Brain pericyte (primary cell): ENCODE measurements around the gene ATP9B.
"Not testable (repeated sequence)": the region's sequence is repeated elsewhere in the genome, so short reads cannot be mapped to it uniquely, and the experiment has no call there.

ENCODE experiments used
- DNase-seq: peaks from one replicate; pipeline ENCODE4 v3.0.0-alpha.2; 2012; ENCODE audit warnings: low read depth, low spot score

Gene ATP9B

GRCh38 chr18:79283929-79284328 lies 214.7 kb downstream of the ATP9B start:
- DNase-seq: no peak

DNA sequence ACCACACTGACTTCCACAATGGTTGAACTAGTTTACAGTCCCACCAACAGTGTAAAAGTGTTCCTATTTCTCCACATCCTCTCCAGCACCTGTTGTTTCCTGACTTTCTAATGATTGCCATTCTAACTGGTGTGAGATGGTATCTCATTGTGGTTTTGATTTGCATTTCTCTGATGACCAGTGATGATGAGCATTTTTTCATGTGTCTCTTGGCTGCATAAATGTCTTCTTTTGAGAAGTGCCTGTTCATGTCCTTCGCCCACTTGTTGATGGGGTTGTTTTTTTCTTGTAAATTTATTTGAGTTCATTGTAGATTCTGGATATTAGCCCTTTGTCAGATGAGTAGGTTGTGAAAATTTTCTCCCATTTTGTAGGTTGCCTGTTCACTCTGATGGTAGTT lies 216.0 kb downstream of the ATP9B start:
- not testable (repeated sequence) for DNase-seq

DNA sequence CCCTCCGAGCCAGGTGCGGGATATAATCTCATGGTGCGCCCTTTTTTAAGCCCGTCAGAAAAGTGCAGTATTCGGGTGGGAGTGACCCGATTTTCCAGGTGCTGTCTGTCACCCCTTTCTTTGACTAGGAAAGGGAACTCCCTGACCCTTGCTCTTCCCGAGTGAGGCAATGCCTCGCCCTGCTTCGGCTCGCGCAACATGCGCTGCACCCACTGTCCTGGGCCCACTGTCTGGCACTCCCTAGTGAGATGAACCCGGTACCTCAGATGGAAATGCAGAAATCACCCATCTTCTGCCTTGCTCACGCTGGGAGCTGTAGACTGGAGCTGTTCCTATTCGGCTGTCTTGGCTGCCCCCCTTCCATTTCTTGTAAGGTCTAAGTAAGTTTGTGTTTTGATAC lies 221.2 kb downstream of the ATP9B start:
- DNase-seq: not testable (repeated sequence)

DNA sequence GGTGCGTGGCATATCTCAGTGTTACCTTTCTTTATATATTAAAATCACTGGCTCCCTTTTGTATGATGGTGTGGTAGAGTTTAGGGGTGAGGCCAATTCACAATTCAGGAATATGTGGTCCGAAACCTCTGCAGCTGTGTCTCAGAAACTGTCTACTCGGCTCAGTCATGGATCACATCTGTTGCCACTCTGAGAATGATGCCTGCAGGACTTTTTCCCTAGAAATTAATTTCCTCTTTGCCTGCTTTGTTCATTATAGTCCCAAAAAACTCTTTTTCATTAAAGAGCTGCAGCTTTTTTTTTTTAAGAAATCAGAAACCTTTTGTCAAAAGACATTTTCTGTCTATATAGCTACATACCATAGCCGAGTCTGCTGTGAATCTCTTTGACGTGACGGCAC lies 221.7 kb downstream of the ATP9B start:
- DNase-seq: no peak

- DNase-seq: no peak
These were observed 225.0 kb downstream of the ATP9B start for GRCh38 chr18:79294235-79294634.

- DNase-seq: no peak
These were observed 230.1 kb downstream of the ATP9B start for GRCh38 chr18:79299272-79299671.

DNA sequence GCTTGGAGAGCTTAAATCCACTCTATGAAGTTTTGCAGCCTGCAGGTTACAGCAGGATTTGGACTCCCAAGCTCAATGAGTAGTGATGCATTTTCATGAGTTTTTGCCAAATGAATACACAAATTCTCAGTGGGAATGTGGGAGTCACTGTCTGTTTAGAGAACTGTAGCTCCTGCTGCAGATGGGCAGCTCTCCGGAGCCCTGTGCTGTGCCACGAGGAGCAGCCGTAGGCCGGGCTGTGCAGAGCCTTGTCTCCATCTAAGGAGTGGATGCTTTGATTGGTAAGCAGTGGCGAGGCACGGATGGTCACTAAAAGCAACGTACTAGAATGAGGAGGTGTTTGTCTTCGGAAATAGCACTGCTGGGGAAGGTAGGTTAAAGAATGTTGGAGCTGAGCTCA lies 230.5 kb downstream of the ATP9B start:
- DNase-seq: no peak

DNA sequence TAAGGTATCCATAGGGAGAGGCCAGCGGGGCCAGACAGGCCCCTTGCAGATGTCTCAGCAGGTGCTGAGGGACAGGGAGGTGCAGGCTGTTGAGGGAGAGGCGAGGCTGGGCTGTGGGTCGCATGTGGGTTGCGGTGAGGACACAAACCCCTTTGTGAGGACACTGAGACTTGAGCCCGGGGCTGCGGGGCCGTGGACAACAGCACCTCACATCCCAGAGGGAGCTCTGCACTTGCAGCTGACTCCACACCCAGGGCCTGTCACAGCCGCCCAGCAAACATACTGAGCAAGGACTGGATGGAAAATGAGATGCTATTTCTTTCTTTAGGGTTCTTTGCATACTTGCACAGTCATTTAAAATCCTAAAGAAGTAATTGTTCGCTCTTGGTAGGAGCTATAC lies 231.2 kb downstream of the ATP9B start:
- no peak for DNase-seq

DNA sequence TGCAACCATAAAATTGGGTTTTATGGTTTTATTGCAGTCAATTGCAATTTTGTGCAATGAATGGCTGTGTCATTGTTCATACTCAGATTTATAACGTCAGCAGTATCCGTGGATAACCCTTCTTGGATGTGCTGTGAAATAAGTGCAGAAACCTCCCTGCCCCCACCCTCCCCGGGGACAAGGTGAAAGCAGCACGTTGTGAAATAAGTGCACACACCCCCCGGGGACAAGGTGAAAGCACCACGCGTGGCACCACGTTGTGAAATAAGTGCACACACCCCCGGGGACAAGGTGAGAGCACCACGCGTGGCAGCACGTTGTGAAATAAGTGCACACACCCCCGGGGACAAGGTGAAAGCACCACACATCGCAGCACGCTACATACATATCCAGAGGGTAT lies 232.9 kb downstream of the ATP9B start:
- no peak for DNase-seq

DNA sequence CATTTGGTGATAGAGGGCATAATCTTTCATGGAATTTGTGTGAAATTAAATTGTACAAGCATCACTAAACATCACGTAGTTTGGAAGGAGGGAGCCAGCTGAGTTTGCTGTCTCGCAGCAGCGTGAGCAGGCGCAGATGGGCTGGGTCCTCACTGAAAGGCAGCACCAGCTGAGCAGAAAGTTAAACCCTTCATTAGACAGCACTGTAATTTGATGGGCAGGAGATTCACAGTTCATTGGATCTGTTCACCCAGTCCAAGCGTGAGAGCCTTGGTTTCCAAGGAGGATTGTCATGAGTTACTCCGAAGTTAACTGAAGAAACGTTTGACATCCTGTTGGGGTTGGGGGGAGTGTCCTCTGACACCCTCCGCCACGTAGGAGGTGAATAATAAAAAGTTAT lies 236.7 kb downstream of the ATP9B start:
- DNase-seq: no peak

- DNase-seq: no peak
These were observed 240.6 kb downstream of the ATP9B start for GRCh38 chr18:79309614-79310358.

DNA sequence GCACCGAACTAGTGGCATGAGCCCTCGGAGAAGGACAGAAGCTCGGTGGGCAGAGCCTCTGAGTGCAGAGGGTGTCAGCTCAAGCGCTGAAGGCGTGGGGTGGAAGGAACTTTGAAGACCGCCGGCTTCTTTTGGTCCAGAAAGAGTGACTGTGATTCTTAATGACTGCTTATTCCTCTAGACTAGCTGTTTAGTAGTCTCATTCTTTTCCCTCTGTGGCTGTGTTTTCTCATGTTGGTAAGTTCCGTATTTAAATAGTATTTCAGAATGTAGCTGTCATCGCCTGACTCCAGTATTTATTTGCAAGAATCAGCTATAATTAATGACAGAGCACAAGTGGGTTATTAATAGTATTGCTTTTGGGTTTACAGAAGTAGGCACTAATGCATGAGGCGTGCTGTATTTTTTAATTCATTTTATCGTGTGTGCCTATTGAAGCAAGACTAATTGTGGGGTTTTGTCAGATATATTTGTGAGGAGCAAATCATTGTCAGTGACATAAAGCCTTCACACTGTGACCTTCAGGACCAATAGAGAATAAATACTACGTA lies 245.7 kb downstream of the ATP9B start:
- no peak for DNase-seq

- DNase-seq: no peak
These were observed 246.4 kb downstream of the ATP9B start for GRCh38 chr18:79315596-79315995.

GRCh38 chr18:79317703-79318102 lies 248.5 kb downstream of the ATP9B start:
- DNase-seq: no peak

DNA sequence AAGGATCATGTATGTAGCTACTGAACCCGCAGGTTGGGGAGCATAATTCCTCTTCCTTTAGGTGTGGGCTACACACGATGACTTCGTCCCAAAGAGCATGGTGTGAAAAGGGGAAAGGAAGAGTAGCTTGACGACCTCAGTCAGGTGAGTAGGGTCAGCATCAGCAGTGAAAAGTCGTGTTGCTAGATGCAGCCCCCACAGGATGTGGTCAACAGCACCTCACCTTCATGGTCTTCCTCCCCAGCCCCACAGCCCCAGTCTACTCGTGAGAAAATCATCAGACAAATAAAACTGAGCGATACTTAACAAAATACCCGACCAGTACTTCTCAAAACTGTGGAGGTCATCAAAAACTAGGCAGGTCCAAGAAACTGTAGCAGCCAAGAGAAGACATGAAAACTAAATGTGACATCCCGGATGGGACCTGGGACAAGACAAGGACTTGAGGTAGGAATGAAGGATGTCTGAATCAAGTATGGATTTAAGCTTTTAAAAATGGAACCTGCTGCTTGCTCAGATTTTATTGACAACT lies 249.0 kb downstream of the ATP9B start:
- no peak for DNase-seq

DNA sequence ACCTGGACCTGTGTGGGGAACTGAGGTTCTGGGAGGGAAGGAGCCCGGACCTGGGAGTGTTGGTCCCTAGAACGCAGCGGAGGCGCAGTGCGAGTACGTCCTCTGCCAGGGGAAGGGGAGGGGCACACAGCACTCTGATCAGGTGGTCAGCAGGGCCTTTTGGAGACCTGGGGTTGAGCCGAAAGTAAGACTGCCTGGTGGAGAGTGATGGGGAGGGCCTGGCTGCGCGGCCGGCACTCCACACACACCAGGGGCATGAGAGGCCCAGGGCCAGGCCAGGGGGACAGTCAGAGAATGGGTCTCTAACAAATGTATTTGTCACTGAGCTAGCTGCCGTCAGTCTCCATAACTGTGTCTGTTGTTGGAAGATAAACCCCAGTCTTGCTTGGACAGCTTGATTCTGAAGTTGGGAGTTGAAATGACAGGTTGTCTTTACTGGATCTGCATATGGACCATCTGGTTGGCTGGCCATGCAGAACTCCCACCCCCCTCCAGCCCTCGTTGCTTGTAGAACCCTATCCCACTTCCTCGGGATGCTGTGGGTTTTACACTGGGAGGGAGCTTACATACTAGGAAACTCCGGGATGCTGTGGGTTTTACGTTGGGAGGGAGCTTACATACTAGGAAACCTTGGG lies 251.1 kb downstream of the ATP9B start:
- DNase-seq: no peak

DNA sequence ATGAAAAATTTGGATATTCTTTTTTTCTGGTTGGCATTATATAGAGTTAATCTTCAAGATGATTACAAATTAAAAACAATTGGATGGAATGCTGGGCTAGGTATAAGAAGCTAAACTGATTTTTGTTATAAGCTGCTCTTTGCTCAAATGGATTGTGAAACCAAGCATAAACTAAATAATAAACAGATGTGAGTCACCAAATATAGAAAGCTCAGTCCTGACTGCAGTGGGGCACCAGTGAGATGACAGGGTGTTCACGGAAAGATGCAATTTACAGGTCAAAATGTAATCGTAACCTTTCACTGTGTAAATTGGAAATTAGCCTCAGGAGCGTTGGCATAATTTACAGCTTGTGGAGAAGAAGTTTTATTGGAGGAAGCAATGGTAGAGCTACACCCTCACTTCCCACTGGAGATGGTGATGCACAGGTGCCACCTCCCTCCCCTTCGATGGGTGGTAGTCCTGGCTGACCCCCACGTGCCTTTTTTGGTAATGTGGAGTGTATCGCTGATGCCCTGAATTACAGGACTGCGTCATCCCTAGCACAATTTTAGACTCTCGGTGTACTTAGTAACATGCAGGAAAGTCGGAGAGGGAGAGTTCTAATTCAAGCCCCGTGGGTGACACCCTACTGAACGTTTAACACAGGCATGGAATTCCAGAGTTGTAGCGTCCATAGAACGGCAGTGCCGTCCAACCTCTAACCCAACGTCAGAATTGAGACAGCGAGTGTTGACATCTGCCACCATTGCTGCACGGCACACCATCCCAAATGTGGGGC lies 252.6 kb downstream of the ATP9B start:
- no peak for DNase-seq

GRCh38 chr18:79322441-79322840 lies 253.2 kb downstream of the ATP9B start:
- no peak for DNase-seq

DNA sequence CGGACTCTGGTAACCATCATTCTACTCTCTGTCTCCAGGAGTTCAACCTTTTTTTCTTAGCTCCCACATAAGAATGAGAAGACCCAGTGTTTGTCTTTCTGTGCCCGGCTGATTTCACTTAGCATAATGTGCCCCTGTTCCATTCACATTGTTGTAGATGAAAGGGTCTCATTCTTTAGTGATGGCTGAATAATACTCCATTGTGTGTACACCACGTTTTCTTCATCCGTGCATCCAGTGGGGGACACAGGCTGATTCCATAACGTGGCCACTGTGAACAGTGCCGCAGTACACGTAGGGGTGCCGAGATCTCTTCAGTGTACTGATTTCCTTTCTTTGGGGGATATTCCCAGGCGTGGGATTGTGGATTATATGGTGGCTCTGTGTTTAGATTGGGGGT lies 254.3 kb downstream of the ATP9B start:
- no peak for DNase-seq

- DNase-seq: no peak
These were observed 257.4 kb downstream of the ATP9B start for GRCh38 chr18:79326413-79327198.

DNA sequence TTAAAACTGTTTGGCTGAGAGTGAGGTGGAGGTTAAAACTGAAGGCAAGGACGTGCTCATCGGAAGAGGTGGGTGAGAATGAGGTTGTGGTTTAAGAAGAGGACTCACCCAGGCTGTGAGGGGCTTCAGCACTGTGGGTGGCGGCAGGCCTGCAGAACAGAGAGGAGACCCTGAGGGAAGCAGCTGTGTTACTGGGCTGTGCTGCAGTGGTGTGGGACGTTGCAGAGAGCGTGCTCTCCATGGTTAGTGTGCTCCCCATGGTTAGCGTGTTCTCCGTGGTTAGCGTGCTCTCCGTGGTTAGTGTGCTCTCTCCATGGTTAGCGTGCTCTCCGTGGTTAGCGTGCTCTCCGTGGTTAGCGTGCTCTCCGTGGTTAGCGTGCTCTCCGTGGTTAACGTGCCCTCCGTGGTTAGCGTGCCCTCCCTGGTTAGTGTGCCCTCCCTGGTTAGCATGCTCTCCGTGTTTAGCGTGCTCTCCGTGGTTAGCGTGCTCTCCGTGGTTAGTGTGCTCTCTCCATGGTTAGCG lies 258.1 kb downstream of the ATP9B start:
- DNase-seq: no peak
